Vagina (tissue), 2 donors: ENCODE results near the gene TBXAS1. TPM values are rescaled to one million over a fixed set of nuclear protein-coding genes. Genes with fewer than 3 reads are reported as not detected.

Experiments used
- DNase-seq, 2 donors: peaks; one replicate each; pipeline ENCODE4 v3.0.0-alpha.2; 2017; ENCODE audit errors: extremely low spot score in 2 of 2
- H3K27ac ChIP-seq: fragments of 200-600 bp; sonication (generic); one replicate; pipeline ENCODE4 v1.5.1; 2019
- H3K27me3 ChIP-seq: fragments of 200-600 bp; sonication (generic); one replicate; pipeline ENCODE4 v1.5.1; 2019
- H3K36me3 ChIP-seq, 2 donors: fragments of 200-600 bp; sonication (generic); one replicate each; pipeline ENCODE4 v1.5.1; 2017 to 2019
- H3K4me1 ChIP-seq: fragments of 200-600 bp; sonication (generic); one replicate; pipeline ENCODE4 v1.5.1; 2019
- H3K4me3 ChIP-seq, 2 donors: fragments of 200-600 bp; sonication (generic); 1 replicate in 1 of 2; 2 replicates in 1 of 2; pipeline ENCODE4 v1.5.1; 2016 to 2019
- H3K9me3 ChIP-seq: fragments of 200-600 bp; sonication (generic); one replicate; pipeline ENCODE4 v1.5.1; 2019
- POLR2A ChIP-seq, 2 donors: fragments of 450-650 bp; IDR thresholded peaks; one replicate each; pipeline ENCODE4 v1.6.1; 2017; ENCODE audit warnings: antibody characterized with exemption in 2 of 2, mild to moderate bottlenecking in 2 of 2, moderate library complexity in 2 of 2
- POLR2AphosphoS5 ChIP-seq, 2 donors: sonication (generic); formaldehyde crosslinking; IDR thresholded peaks; one replicate each; pipeline ENCODE4 v1.9.0; 2017; ENCODE audit warnings: antibody characterized with exemption in 2 of 2, mild to moderate bottlenecking in 2 of 2, low read depth in 1 of 2; ENCODE audit not compliant: insufficient read depth in 1 of 2
- intact Hi-C: fragments of 100-400 bp; cut with DNase I; formaldehyde crosslinking; loops from one replicate; pipeline ENCODE4 v1.15.1; 2023
- total RNA-seq: library from RNA; depleted of rRNA; stranded (reverse); fragments of >200 nt; gene quantifications from one replicate; pipeline ENCODE4 v1.2.3, GENCODE V29; 2016
- TF ChIP-seq, protein P1 (sequence below), 3 experiments: fragments of 450-650 bp in 2 of 3; fragments of 200-600 bp in 1 of 3; sonication (generic) in 1 of 3; IDR thresholded peaks; one replicate each; pipeline ENCODE4 v1.5.1; 2017 to 2019; ENCODE audit warnings: antibody characterized with exemption in 3 of 3, mild to moderate bottlenecking in 2 of 3, moderate library complexity in 2 of 3

Gene TBXAS1
- total RNA-seq, 1 donor from 2014 or later = 18.4 TPM

DNA sequence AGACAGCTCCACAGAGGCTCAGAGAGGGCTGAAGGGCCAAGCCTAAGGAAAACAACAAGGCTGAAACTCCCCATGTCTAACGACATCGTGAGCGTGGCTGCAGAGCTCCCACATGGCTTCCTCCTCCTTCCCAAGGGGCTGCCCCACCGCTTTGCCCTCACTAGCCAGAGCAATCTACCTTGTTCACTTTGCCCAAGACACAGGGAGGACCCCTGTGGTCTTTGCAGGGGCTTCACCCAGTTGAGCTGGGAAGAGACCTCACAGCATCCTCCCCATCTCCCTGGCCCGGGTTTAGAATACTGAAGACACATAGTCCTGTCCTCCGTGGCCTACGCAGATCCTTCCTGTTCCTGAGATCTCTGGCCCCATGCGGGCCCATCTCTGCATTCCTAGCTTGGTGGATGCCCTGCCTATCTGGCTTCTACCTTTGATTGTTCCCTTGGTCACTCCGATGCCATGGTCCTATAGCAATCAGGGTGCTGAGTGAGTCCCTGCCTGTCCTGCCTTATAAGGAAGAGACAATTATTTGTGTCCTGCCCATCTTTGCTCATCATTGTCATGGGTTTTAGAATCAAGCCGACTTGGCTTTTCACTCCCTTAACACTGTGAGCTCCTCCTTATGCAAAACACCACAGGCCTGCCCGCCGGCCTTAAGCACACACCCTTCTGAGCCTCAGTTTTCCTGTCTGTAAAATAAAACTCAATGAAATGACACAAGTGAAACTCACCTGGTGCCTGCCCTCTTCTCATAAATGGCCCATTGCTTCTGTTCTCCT lies 160.5 kb downstream of the TBXAS1 start:
- no peak for DNase-seq
- Histone ChIP-seq H3K4me1 (no peaks in the 10 kb centered on the region), H3K9me3 (no peaks in the 10 kb centered on the region), H3K27me3 (no peaks in the 10 kb centered on the region), H3K4me3 (no peak overlapping the region), H3K36me3 (no peaks in the 10 kb centered on the region), H3K27ac (no peak overlapping the region)
- intact Hi-C loops = no loop called here
- TF ChIP-seq, protein P1, sequence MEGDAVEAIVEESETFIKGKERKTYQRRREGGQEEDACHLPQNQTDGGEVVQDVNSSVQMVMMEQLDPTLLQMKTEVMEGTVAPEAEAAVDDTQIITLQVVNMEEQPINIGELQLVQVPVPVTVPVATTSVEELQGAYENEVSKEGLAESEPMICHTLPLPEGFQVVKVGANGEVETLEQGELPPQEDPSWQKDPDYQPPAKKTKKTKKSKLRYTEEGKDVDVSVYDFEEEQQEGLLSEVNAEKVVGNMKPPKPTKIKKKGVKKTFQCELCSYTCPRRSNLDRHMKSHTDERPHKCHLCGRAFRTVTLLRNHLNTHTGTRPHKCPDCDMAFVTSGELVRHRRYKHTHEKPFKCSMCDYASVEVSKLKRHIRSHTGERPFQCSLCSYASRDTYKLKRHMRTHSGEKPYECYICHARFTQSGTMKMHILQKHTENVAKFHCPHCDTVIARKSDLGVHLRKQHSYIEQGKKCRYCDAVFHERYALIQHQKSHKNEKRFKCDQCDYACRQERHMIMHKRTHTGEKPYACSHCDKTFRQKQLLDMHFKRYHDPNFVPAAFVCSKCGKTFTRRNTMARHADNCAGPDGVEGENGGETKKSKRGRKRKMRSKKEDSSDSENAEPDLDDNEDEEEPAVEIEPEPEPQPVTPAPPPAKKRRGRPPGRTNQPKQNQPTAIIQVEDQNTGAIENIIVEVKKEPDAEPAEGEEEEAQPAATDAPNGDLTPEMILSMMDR (IDR thresholded peaks at IDR 0.05) = no peak
- TF ChIP-seq POLR2A (IDR thresholded peaks at IDR 0.05) (no peak), POLR2AphosphoS5 (IDR thresholded peaks at IDR 0.05; ENCODE audit: insufficient read depth in 1 of 2, low read depth in 1 of 2) (no peak)

DNA sequence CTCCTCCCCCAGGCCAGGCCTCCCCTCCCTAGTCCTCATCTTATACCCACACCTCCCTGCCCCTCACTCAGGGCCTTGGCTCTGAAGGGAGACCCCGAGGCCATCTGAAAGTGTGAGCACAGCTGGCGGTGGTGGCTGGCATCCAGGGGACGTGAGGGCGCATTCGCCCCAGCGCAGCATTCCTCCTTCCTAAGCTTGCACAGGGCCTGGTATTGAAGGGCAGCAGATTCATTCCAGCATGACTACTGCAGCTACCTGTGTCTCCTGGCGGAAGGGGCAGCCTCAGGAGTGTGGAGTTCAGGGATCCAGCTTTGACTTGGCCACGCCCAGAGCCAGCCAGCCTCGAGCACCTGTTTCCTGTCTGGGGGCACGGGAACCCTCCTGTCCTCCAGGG lies 161.1 kb downstream of the TBXAS1 start:
- no peak for DNase-seq
- Histone ChIP-seq H3K36me3 (no peaks in the 10 kb centered on the region), H3K27ac (no peak overlapping the region), H3K4me3 (no peak overlapping the region), H3K4me1 (no peaks in the 10 kb centered on the region), H3K27me3 (no peaks in the 10 kb centered on the region), H3K9me3 (no peaks in the 10 kb centered on the region)
- TF ChIP-seq POLR2AphosphoS5 (IDR thresholded peaks at IDR 0.05; ENCODE audit: insufficient read depth in 1 of 2, low read depth in 1 of 2) (no peak), POLR2A (IDR thresholded peaks at IDR 0.05) (no peak)
- TF ChIP-seq, protein P1 (IDR thresholded peaks at IDR 0.05) = no peak
- intact Hi-C loops = no loop called here

DNA sequence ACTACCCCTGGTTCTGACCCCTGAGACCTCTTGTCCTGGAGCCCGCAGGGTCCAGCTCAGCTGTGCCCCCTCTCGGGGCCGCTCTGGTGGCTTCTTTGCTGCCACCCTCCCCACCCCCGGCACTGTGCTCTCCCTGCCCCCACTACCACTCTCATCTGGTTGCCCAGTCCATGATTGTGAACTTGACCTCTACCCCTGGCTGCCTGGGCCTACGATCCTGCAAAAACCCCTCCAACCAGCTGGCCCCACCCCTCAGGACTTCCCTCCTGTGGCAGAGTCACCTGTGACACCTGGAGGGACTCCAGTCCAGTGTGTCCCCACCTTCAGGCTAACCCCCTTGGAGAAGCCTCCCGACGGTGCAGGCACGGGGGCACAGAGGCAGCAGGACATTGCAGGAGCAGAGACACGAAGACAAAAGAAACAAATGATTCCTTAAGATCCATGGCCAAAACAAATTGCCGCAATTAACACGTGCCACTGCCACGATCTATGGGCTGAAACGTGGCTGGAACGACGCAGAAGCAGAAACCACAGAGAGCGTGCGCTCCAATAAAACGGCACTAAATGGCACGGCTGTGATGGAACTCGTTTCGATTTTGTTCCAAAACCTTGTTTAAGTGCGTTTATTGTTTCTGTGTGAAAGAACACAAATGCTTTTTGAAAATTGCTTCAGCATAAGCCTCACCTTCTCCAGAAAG lies 161.7 kb downstream of the TBXAS1 start:
- intact Hi-C loops = no loop called here
- Histone ChIP-seq H3K4me1 (no peaks in the 10 kb centered on the region), H3K27ac (no peak overlapping the region), H3K4me3 (no peak overlapping the region), H3K9me3 (no peaks in the 10 kb centered on the region), H3K27me3 (no peaks in the 10 kb centered on the region), H3K36me3 (no peaks in the 10 kb centered on the region)
- no peak for DNase-seq
- TF ChIP-seq, protein P1 (IDR thresholded peaks at IDR 0.05) = no peak
- TF ChIP-seq POLR2A (IDR thresholded peaks at IDR 0.05) (no peak), POLR2AphosphoS5 (IDR thresholded peaks at IDR 0.05; ENCODE audit: insufficient read depth in 1 of 2, low read depth in 1 of 2) (no peak)

DNA sequence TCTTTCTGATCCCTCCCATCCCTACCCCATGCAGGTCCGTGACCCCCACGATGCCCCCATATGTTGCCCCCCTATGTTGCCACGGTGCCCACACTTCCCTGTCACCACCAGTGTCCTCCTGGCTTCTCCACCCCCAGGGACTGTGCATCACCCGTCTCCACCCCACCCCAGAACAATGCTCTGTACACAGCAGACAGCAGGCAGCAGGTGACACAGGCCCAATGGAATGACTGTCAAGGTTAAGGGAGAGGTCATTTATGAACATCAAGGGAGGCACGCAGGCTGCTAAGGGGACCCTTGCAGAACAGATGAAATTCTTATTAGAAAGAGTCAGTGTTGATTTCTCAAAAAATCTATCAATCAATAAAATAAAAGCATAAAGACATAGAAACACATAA lies 162.2 kb downstream of the TBXAS1 start:
- Histone ChIP-seq H3K36me3 (no peaks in the 10 kb centered on the region), H3K9me3 (no peaks in the 10 kb centered on the region), H3K4me3 (no peak overlapping the region), H3K27me3 (no peaks in the 10 kb centered on the region), H3K27ac (no peak overlapping the region), H3K4me1 (no peaks in the 10 kb centered on the region)
- TF ChIP-seq, protein P1 (IDR thresholded peaks at IDR 0.05) = no peak
- no peak for TF ChIP-seq POLR2A (IDR thresholded peaks at IDR 0.05)
- TF ChIP-seq POLR2AphosphoS5 (IDR thresholded peaks at IDR 0.05; ENCODE audit: insufficient read depth in 1 of 2, low read depth in 1 of 2) = no peak
- intact Hi-C loops = no loop called here
- no peak for DNase-seq

DNA sequence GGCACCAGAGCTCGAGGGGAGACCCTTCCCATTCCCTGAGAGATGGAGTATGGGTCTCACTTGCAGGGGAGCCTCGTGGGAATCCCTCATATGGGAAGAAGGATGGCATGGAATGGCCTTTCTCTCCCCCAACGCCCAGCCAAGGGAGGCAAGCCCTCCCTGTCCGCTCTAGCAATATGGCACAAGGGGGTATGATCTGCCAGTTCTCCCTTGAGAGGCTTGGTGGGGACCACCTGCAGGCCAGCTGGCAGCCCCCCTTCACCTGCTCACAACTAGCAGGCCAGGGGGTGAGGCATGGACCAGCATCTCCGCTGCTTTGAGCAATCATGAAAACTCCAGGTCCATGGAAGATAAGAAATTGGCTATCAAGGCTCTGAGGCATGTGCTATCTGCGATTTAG lies 162.8 kb downstream of the TBXAS1 start:
- Histone ChIP-seq H3K27ac (no peak overlapping the region), H3K36me3 (no peaks in the 10 kb centered on the region), H3K4me1 (no peaks in the 10 kb centered on the region), H3K4me3 (no peak overlapping the region), H3K27me3 (no peaks in the 10 kb centered on the region), H3K9me3 (no peaks in the 10 kb centered on the region)
- DNase-seq = no peak
- no peak for TF ChIP-seq POLR2A (IDR thresholded peaks at IDR 0.05)
- no peak for TF ChIP-seq POLR2AphosphoS5 (IDR thresholded peaks at IDR 0.05; ENCODE audit: insufficient read depth in 1 of 2, low read depth in 1 of 2)
- intact Hi-C loops = no loop called here
